Aorta (tissue), 5 donors: ENCODE results near the gene KCND1. TPM values are rescaled to one million over a fixed set of nuclear protein-coding genes. Genes with fewer than 3 reads are reported as not detected.
A peak's percentile ranks its signal among the peaks of the same experiment; 100 is the strongest.

Experiments
- ATAC-seq: fragments of 200-7000 bp; cut with Tn5 transposase; one replicate; pipeline ENCODE4 v1.9.1; 2022; ENCODE audit warnings: moderate library complexity; ENCODE audit not compliant: low FRiP score
- DNase-seq, 2 donors: peaks; one replicate each; pipeline ENCODE4 v3.0.0-alpha.2; 2020
- H3K27ac ChIP-seq, 2 donors: one replicate each; pipeline ENCODE4 v1.5.1; 2013; ENCODE audit warnings: low read length in 2 of 2, mild to moderate bottlenecking in 2 of 2, moderate library complexity in 2 of 2, control low read depth in 1 of 2, inconsistent platforms in 1 of 2, low read depth in 1 of 2
- H3K27me3 ChIP-seq, 2 donors: one replicate each; pipeline ENCODE4 v1.6.1; 2013; ENCODE audit warnings: control low read depth in 1 of 2, low read length in 1 of 2, mild to moderate bottlenecking in 1 of 2, moderate library complexity in 1 of 2; ENCODE audit not compliant: insufficient read depth in 2 of 2, control insufficient read depth in 1 of 2
- H3K36me3 ChIP-seq, 2 donors: one replicate each; pipeline ENCODE4 v1.6.1; 2013; ENCODE audit warnings: control low read depth in 1 of 2, low read length in 1 of 2, mild to moderate bottlenecking in 1 of 2; ENCODE audit not compliant: insufficient read depth in 2 of 2, control insufficient read depth in 1 of 2
- H3K4me1 ChIP-seq, 2 donors: one replicate each; pipeline ENCODE4 v1.6.1; 2013; ENCODE audit warnings: low read length in 2 of 2, control low read depth in 1 of 2, mild to moderate bottlenecking in 1 of 2, moderate library complexity in 1 of 2; ENCODE audit not compliant: insufficient read depth in 2 of 2, control insufficient read depth in 1 of 2
- H3K4me3 ChIP-seq, 2 donors: one replicate each; pipeline ENCODE4 v1.5.1; 2013; ENCODE audit warnings: low read length in 2 of 2, control low read depth in 1 of 2, mild to moderate bottlenecking in 1 of 2
- H3K9me3 ChIP-seq: one replicate; pipeline ENCODE4 v1.6.1; 2013; ENCODE audit warnings: mild to moderate bottlenecking, low read length; ENCODE audit not compliant: control insufficient read depth
- WGBS, 2 donors: extraction: QIAGEN DNeasy Blood & Tissue Kit; methylation state at CpG; one replicate each; pipeline ENCODE4 v1.1.7; 2013; 5-methylcytosine and 5-hydroxymethylcytosine counted together
- intact Hi-C, 2 donors: fragments of 100-400 bp; cut with DNase I; formaldehyde crosslinking; loops; one replicate each; pipeline versions ENCODE4 v1.14.2 to v1.15.0; 2022
- polyA plus RNA-seq, 2 donors: library from polyadenylated mRNA; stranded (reverse); fragments of 200-250 nt; gene quantifications; one replicate each; pipeline ENCODE4 v1.2.3, GENCODE V29; 2013
- total RNA-seq, 2 donors: library from RNA; stranded (reverse); fragmentation: NEBNext Ultra II Directional; extraction: Animal tissue kit (Norgen Biotek cat#: 25700); gene quantifications; one replicate each; pipeline ENCODE4 v1.2.1, GENCODE V29; 2021
- donor health status: healthy with polysubstance abuse.
- donor health status: Bipolar disorder and iron deficiency.
- donor health status: DM: no; HTN: no; CAD: no.
- donor health status: DM: no; HTN: no; CAD: no.
- donor health status: DM: yes; HTN: yes; CAD: no.

KCND1 gene
- total and polyA plus RNA-seq, 4 donors, result 0.88 to 4.8 (median 3.1) TPM

GRCh38 chrX:48957477-48957826, 14.2 kb downstream of the KCND1 start, which contains the start of gene OTUD5:
TSS of gene OTUD5 (minus strand) at chrX:48957607. CDS start at chrX:48957570, 37 bp downstream.
- WGBS, 2 donors, result 0 to 18% methylated on average over 49 to 53 of the region's 53 CpGs
- Histone ChIP-seq H3K4me3 (peak within 1 kb of the TSS; percentile 61 to 67), H3K4me1 (peaks cover 0 to 2% of the 10 kb centered on the region in 2 donors), H3K36me3 (no peaks in the 10 kb centered on the region), H3K27me3 (no peaks in the 10 kb centered on the region), H3K9me3 (no peaks in the 10 kb centered on the region), H3K27ac (peak within 1 kb of the TSS; percentile 46 to 97)
- ATAC-seq, result no peak
- DNase-seq, result peak; percentile 80 to 88
- intact Hi-C loops, result loop anchor here in 1 of 2 donors (5.0 kb wide), 2 partner anchors 40 to 85 kb away; partner anchors contain the start of genes PIM2 and TFE3

- peak overlapping the region; percentile 61 to 67 for H3K4me3 ChIP-seq
- ATAC-seq (no peak), DNase-seq (peak; percentile 56 to 81)
- intact Hi-C loops, result loop anchor here in 1 of 2 donors (5.0 kb wide), 2 partner anchors 40 to 85 kb away; partner anchors contain the start of genes PIM2 and TFE3
- no peaks in the 10 kb centered on the region for H3K27me3 ChIP-seq
- peak overlapping the region; percentile 30 to 46 for H3K27ac ChIP-seq
- H3K36me3 ChIP-seq, result no peaks in the 10 kb centered on the region
- 1 to 44% methylated on average over 49 to 61 of the region's 61 CpGs for WGBS, 2 donors
- no peaks in the 10 kb centered on the region for H3K9me3 ChIP-seq
- H3K4me1 ChIP-seq, result peaks cover 0 to 2% of the 10 kb centered on the region in 2 donors
These were observed 14.8 kb downstream of the KCND1 start for GRCh38 chrX:48956728-48957414.

- H3K4me1 ChIP-seq, result no peaks in the 10 kb centered on the region
- peaks cover 0 to 3% of the 10 kb centered on the region in 2 donors for H3K36me3 ChIP-seq
- WGBS, 2 donors, result 96 to 100% methylated on average over 1 of the region's 1 CpG
- H3K27me3 ChIP-seq, result no peaks in the 10 kb centered on the region
- ATAC-seq, result no peak
- DNase-seq, result no peak
- H3K4me3 ChIP-seq, result no peak overlapping the region
- H3K27ac ChIP-seq, result no peak overlapping the region
- intact Hi-C loops, result no loop called here
- H3K9me3 ChIP-seq, result no peaks in the 10 kb centered on the region
These were observed 23.1 kb downstream of the KCND1 start for GRCh38 chrX:48948589-48948988.

GRCh38 chrX:48945517-48946348, 25.9 kb downstream of the KCND1 start:
- Histone ChIP-seq H3K27ac (no peak overlapping the region), H3K36me3 (peaks cover 0 to 3% of the 10 kb centered on the region in 2 donors), H3K4me3 (no peak overlapping the region), H3K9me3 (no peaks in the 10 kb centered on the region), H3K4me1 (no peaks in the 10 kb centered on the region), H3K27me3 (no peaks in the 10 kb centered on the region)
- ATAC-seq (peak; percentile 73), DNase-seq (peak in 1 of 2 donors; percentile 54)
- intact Hi-C loops, result no loop called here
- WGBS, 2 donors, result 36 to 49% methylated on average over 7 to 8 of the region's 8 CpGs

GRCh38 chrX:48942895-48943294, 28.7 kb downstream of the KCND1 start:
- no peak for ATAC-seq
- H3K4me1 ChIP-seq, result no peaks in the 10 kb centered on the region
- peaks cover 0 to 3% of the 10 kb centered on the region in 2 donors for H3K36me3 ChIP-seq
- H3K27me3 ChIP-seq, result no peaks in the 10 kb centered on the region
- H3K27ac ChIP-seq, result no peak overlapping the region
- WGBS, 2 donors, result 54 to 69% methylated on average over 2 of the region's 2 CpGs
- H3K9me3 ChIP-seq, result no peaks in the 10 kb centered on the region
- DNase-seq, result peak in 1 of 2 donors; percentile 0
- intact Hi-C loops, result no loop called here
- no peak overlapping the region for H3K4me3 ChIP-seq

DNA sequence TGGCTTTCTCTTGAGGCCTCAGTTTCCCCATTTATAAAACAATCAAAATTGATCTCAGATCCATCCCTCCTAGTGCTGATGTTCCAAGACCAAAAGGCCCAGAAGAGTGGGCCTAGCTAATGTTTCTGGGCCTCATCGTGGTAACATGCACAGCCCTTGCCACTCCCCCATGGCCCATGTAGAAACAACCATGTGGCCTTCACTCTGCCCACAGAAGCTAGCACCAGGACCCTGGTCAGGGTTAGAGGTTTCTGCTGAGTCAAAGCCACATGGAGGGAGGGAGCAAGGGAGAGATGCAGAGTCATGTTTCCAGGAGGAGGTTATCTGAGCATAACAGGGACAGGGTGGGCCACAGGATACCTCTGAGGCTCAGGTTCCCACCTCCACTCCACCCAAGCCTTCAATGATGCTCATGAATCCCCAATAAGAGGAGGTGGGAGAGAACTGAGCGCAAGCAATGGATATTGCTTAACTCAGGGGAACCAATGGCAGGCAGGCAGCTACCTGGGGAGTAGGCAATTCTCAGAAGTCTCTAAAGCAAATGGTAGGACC, 31.2 kb downstream of the KCND1 start:
- WGBS, 2 donors, result 66 to 85% methylated on average over 2 of the region's 2 CpGs
- DNase-seq, result peak in 1 of 2 donors; percentile 1
- H3K36me3 ChIP-seq, result peaks cover 0 to 3% of the 10 kb centered on the region in 2 donors
- H3K9me3 ChIP-seq, result no peaks in the 10 kb centered on the region
- no peaks in the 10 kb centered on the region for H3K4me1 ChIP-seq
- intact Hi-C loops, result no loop called here
- no peak for ATAC-seq
- no peak overlapping the region for H3K27ac ChIP-seq
- H3K27me3 ChIP-seq, result no peaks in the 10 kb centered on the region
- no peak overlapping the region for H3K4me3 ChIP-seq

- ATAC-seq (no peak), DNase-seq (peak in 1 of 2 donors; percentile 9)
- Histone ChIP-seq H3K9me3 (no peaks in the 10 kb centered on the region), H3K4me1 (no peaks in the 10 kb centered on the region), H3K4me3 (no peak overlapping the region), H3K36me3 (peaks cover 0 to 5% of the 10 kb centered on the region in 2 donors), H3K27ac (no peak overlapping the region), H3K27me3 (no peaks in the 10 kb centered on the region)
- intact Hi-C loops, result no loop called here
- WGBS, 2 donors, result 71 to 80% methylated on average over 3 of the region's 3 CpGs
These were observed 32.0 kb downstream of the KCND1 start for GRCh38 chrX:48939524-48940228.

DNA sequence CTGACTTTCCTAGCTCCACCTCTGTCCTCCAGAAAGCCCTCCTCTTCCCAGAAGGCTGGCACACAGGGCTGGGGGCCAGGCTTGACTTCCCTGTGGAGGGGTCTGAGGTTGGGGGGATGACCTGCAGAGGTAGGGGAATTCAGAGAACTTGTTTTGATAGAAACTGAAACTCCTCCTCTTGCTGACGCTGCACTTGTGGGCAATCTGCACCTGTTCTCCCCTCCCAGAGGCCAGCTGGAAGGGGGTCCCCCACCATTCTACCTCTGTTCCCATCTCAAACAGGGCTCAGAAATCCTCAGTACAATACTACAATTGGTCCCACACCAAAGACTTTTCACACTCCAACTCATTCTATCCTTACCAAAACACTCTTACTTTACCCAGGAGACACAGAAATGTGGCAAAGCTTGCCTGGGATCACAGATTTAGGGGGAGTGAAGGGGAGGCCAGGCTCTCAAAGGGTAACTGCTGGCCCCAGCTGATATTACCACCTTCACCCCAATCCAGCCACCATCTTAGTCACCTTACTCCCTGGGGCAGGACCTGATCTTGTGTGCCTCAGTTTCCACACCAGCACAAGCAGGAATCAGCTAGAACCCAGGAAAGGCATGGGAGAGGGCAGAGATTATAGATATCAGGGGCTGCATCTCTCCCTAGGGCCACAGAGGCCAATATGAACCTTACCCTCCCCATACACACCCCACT, 32.8 kb downstream of the KCND1 start:
- no peaks in the 10 kb centered on the region for H3K27me3 ChIP-seq
- no peak overlapping the region for H3K4me3 ChIP-seq
- WGBS, 2 donors, result 72 to 83% methylated on average over 1 of the region's 1 CpG
- peaks cover 0 to 5% of the 10 kb centered on the region in 2 donors for H3K36me3 ChIP-seq
- no peaks in the 10 kb centered on the region for H3K4me1 ChIP-seq
- no peaks in the 10 kb centered on the region for H3K9me3 ChIP-seq
- no peak for ATAC-seq
- no peak overlapping the region for H3K27ac ChIP-seq
- DNase-seq, result peak in 1 of 2 donors; percentile 30
- intact Hi-C loops, result no loop called here
